GM18520 (cell line): ENCODE results near the gene AQR.

Experiments
- ATAC-seq: cut with Tn5 transposase; IDR thresholded peaks from one replicate; pipeline ENCODE4 v1.9.1; 2021; ENCODE audit not compliant: unreplicated experiment

AQR gene

DNA sequence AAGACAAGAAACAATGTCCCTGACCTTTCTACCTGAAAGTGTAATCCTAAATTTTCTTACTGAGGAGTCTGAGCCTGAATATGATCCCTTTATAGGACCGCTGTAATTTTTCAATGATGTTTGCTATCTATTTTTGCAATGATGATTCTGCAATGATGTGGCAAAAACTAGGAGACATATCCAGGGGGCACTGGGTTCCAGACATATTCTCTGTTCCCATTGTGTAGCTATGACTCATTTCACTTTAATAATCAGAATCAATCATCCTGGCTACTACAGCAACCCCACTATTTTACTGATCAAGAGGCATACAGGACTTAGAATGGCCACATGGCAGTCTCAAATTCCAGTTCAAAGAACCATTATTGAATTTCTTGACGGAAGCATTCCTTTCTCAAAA lies 85.9 kb downstream of the AQR start:
- no peak for ATAC-seq

DNA sequence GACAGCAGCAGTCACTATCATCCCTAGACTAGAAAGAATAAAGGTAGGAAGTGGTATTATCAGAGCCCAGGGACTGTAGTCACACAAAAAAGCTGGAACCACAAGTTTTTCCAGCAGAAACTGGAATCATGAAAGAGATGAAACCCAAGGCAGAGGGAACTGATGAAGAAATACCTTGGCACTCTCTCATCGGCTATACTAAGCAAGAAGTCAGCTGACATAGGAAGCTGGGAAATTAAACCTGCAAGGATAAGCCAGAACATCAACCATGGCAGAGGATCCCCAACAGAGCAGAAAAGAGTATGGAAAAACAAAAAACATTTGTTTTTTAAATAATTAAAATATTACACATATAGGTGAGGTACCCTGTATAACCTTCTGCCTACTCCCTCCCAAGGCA lies 86.5 kb downstream of the AQR start:
- ATAC-seq = no peak

DNA sequence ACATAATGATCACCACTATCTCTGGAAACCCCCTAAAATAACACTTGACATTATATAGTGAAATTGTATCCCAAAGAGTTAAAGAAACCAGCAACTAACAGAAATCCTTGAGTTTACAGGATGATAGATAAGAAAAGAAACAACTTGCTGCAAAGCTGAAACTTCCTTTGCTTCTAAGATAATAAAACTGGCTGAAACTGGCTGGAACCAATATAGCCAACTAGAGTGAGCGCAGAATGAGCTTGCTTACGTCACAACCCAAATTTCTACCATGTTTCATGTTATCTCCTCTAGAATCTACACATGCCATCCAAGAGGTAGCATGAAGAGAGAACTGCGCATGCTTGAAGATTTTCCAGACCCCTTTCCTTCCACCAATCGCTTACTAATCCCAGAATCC lies 90.4 kb downstream of the AQR start:
- ATAC-seq = no peak

DNA sequence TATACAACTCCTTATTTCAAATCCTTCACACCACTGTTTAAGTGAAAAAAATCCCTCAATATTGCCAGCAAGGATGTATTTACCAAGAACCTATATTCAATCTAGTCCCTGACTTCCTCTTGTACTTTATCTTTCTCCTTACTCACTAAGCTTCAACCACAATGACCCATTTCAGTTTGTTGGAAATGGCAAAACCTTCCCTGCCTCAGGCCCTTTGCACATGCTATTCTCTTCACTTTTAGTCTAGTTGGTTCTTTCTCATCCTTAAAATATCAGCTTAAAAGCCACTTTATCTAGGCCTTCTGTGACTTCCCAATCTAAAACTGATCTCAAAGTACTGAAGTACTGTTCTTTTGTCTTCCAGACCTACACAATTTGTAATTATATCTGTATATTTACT lies 92.9 kb downstream of the AQR start:
- ATAC-seq = no peak

DNA sequence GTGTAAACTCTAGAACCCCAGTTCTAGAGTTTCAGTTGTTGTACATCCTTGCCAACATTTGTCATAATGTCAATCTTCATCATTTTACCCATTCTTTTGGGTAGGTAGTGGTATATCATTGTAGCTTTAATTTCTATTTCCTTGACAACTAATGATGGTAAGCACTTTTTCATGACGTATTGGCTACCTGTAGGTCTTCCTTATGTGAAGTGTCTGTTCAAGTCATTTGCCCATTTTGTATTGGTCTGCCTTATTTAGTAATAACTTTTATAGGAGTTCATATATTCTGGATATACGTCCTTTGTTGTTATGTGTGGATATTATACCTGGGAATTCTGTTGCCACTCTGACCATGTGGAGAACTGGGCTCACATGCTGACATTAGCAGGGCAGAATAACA lies 100.4 kb downstream of the AQR start:
- no peak for ATAC-seq

DNA sequence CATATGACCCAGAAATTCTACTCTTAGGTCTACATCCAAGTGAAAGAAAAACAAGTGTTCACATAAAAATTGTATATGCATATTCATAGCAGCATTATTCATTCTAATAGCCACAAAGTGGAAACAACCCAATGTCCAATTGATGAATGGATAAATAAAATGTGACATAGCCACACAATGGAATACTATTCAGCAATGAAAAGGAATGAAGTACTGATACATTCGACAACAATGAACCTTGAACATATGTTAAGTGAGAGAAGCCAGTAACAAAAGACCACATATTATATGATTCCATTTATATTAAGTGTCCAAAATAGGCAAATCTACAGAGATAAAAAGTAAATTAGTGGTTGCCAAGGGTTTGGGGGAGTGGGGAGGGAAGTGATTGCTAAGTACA lies 104.0 kb downstream of the AQR start:
- ATAC-seq = no peak

DNA sequence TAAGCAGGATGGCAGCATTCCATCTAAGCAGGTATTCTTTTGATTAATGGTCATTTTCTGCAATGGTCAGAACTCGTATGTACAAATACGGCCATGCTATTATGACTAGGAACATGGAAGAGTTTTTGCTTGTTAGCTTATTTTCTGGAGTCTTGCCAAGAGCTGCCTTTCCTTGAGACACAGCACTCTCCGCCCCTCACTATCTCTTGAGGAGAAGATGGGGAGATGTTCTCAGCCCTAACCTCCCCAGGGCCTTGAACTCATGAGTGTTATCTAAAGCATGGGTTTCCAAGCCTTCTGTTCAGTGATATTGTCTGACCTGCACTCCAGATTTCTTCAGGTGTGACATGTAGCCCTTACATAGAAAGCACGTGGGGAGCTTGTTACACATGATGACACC lies 108.3 kb downstream of the AQR start:
- ATAC-seq = no peak

DNA sequence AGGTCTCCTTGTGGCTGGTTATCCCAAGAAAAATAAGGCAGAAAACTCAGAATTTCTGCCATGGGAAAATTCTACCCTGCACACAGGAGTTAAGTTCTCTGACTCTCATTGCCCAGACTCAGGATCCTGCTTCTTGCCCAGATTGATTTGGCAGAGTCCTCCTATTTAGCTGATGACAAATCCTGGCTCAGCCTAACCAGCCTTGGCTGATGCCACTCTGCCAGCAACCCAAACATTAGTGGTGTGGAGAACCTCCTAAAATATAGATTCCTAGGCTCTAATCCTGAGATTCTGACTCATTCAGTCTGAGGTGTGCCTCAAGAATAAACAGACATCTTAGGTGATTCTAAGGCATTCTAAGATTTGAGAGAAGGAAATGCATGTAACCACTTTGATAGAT lies 113.6 kb downstream of the AQR start:
- no peak for ATAC-seq

DNA sequence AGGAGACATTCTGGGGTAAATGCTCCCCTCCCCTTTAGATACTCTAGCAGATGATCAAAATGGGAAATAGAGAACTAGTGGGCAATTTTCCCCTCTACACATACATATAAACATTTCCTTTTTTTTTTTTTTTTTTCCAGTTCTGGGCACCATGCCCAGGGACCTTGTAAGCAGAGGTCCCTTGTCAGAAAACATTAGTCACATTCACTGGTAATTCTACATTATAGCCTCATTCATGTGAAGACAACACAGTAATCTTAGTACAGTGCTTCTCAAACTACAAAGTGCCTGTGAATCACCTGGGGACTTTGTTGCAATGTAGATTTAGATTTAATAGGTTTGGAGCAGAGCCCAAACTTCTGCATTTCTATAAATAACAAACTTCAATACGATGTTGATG lies 114.1 kb downstream of the AQR start:
- ATAC-seq = no peak

DNA sequence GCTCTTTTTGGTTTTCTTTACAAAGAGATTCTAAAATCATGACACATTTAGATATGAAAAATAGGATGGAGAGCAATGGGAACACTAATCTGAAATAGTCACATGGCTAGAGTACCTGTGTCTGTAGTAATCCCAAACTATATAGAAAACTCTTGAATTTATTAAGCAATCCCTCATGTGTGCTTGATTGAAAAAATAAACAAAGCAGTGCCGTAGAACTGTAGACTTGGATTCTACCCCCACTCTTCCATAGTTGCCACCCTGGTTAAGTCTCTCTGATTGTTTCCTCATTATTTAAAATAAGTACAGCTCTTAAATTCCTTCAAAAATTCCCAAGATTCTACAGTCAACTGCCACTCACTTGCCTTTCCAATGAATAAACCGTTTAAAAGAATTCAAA lies 115.3 kb downstream of the AQR start:
- no peak for ATAC-seq

DNA sequence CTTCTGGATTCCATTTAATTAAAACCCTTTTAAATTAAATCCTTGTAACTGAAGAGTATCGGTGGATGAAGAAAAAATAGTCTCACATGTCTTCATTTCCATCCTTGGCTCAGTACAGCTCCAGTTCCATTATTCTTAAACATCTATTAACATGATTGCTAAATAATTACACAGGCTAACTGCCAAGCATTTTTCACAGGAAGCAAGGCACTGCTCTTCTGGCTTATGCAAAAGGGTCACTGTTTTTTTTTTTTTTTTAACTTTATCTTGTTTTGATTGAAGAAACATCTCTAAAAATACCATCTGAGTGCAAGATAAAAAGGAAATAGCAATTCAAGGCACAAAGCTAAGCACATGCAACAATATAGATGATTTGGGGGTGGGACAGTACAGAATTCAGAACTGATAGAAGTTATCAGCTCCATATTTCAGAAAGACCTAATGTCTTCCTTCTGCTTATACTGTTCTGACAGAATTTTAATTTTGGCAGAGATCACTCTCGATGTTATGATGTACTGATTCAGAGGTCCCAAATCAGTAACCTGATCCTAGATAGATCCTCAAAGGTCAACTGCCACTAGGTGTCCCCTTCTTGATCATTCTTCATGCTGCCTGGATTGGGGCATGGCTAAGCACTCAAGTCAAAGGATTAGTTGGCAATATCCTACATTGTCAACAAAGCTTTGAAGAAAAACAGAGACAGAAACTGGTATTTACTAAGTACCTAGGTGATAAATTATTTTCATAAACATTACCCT lies 116.4 kb downstream of the AQR start:
- no peak for ATAC-seq

DNA sequence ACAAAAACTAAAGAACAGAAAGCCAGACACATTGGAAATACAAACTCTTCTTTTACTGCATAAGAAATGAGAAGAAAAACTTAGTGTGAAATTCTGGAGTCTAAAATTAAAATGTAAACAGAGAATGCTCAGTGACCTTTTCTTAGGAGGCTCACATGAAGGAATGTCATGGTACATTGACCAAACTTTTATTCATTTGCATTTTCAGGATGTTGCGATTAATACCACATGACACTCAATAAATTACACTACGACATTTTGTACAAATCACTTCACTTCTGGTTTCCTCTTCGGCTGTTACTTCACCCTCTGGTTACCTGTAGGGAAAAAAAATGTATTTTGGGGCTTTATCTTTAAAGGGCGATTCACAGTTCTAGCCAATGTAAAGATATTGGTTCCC lies 117.8 kb downstream of the AQR start:
- ATAC-seq = no peak

DNA sequence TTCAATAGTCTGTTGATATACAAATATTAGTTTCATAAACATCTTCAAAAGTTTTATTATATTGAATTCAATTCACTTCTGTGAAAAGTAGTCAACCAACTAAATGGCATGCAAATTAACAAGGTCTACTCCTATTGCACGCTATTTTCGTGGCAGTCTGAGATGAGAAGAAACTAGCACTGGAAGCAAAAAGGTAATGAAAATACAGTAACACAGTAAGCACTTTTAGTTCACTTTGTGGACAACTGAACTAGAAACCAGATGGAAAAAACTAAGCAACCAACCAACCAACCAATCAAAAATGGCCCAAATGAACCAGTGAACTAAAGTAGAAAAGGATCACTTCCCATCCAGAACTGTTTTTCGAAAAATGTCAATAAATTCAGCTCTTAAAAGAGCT lies 118.5 kb downstream of the AQR start:
- ATAC-seq = no peak

DNA sequence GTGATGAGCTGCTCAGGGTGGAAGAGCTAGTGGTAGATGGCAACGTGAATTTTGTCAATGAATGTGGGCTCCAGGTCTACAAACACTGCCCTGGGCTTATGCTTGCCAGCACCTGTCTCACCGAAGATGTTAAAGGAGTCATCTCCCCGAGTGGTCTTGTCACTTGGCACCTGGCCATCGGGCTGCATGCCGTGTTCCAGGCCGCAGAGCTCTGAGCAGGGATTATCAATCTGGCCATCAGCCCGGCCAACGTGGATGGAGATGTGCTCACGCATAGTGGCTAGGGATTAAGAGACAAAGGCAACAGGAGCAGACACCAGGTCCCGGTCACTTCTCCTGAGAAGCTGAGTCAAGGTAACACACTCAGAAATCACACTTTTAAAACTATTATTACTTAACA lies 119.4 kb downstream of the AQR start:
- no peak for ATAC-seq

DNA sequence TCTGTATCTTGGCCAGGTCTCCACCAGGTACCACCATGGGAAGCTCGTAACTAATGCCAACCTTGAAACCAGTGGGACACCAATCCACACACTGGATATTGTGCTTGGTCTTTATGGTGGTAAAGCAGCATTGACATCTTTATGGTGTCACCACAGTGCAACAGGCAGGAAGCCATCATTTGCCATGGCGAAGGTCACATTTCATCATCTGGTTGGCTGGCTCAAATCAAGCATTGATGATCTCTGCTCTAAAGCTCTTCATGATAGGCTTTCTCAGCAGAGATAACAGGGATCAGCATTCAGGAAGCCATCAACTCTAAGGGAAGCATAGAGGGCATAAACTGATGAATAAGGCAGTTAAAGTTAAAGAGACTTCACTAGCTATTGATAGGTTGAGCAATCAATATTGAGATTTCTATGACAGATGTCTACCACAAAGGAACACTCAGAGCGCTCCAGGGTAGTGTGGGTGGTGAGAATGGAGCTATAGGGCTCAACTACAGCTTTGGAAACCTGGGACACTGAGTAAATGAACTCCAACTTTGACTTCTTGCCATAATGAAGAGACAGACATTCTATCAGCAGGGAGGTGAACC lies 120.1 kb downstream of the AQR start:
- ATAC-seq = no peak

DNA sequence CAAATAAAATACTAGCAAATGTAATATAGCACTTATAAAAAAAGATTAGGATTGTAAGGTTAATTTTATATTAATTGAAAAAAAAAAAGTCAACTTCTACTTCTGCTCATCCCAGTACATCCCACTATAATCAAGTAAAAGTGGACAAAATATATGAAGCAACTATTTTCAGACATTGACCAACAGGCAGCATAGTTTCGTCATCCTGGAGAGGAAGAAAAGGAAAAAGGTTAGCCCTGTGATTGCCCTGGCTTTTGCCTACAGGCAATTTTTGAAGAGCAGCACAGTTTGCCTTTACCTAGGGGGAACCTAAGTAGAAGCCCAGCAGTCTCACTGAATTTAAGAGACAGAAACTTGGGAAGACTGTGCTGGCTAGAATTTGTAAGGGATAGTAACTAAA lies 121.9 kb downstream of the AQR start:
- ATAC-seq = no peak

DNA sequence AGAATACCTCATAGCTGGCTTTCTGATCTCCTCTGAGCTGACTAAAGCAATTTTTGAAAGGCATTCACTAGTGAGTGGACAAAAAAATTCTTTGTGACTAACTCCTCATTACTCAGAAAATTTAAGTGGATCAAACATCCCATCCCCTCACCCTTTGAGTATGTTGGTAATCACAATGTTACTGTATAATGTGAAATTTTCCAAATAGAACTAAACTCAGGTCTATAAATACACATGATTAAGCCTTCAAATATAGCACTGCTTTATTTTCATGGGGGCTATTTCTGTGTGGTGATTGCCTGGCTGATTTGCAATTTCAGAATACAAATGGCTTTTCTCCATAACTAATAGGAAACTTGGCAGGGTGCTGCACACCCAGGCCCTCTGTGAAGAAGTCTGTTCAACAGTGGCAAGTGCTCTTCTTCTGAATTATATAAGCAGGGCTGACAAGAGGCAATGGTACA lies 128.2 kb downstream of the AQR start:
- no peak for ATAC-seq

DNA sequence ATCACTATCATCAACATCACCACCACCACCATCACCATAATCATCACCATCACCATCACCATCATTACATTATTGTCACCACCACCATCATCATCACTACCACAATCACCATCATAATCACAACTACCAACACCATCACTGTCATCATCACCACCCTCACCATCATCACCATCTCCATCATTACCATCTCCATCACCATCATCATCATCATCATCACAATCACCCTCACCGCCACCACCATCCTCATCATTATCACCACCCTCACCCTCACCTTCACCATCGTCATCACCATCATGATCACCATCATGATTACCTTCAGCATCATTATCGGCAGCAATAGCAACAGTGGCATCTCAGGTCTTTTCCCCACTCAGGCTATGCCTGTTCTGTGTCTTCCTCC lies 131.3 kb downstream of the AQR start:
- no peak for ATAC-seq

DNA sequence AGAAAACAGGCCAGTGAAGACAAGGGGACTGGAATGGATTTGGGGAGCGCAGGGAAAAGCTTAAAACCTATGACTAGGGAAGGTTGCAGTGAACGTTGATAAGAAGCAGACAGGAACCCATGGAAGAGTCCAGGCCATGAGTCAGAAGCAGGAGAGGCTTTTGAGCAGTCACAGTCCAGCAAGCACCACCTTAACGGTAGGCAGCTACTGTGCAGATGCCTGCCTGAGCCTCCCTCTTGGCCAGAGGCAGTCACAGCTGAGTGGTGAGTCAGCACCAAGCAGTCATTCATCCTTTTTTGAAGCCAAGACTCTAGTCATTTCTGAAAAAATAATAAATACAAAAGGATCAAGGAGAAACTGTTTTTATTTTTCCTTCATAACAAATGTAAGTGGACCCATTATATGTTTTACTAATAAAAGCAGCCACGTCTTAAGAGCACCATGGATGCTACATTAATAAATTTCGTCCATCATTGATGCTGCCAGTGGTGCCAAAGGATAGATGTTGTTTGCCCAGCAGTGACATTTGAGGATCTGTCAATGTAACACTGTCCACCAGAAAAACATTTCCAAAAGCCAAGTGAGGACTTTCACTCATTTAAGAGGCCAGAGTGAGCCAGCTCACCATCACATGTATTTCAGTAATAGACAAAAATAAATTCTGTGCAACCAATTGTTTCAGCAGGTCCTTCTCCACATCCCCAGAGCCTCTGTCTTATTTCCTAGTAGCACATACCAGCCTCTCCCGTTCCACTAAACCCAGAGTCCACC lies 132.1 kb downstream of the AQR start:
- ATAC-seq = no peak

DNA sequence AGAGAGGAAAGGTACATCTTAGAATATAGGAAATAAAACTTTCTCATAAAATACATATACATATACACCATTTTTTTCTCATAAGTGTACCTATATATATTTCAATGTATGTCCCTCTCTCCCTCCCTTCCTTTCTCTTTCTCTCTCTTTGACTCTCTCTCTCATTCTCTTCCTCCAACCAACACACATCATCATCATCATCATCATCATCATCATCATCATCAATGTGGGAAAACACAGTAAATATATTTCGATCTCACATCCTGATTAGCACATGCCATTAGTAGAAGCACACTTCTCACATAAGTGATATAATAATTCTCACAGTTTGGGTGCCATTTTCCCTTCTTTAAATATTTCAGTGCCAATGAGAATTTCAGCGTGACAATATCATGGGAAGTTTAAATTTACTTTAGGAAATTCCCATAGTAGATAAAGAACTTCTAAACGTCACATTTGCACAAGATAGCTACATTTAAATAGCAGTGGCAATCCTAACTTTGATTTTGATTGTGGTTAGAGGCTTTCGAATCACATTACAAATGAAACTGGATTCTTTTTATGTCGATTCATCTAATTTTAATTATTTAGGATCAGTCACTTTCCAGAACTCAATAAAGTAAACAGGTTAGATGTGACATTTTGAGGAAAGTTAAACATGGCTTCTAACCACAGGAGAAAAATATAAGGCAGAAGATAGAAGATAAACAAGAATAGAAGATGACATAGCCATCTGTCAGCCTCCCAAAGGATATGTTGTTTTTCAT lies 141.2 kb downstream of the AQR start:
- no peak for ATAC-seq

DNA sequence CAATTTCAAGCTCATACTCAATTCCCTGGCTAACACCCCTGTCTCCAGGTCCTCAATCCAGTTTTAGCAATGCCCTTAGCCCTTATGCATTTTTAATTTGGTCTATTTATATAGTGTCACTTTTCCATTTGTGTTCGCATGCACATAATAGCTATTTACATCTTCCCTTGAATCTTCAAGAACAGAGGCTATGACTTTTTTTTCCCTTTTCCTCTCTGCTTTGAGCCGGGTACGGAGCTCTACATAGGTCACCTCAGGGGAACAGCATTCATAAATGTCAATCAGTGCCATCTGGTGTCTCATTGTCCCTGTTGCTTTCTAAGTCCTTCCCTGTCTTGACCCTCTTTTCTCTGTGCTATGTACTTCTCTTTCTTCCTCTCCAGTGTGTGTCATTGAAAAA lies 147.7 kb downstream of the AQR start:
- ATAC-seq = no peak

DNA sequence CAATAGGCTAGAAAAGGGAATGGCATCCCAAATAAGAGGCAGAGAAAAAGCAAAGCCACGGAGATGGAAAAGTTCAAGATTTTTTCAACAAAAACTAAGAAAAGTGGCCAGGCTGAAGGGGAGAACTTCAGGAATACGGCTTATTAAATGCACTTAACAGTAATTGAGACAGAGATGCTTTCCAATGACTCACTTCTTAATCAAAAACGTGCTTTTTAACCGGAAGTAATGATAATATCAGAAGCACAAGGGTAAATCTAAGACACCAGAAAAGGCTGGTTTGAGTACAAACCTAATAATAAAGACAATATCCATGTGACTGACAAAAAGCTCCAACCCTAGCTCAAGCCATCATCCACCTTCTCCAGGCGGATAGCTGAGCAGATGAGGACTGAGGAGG lies 149.4 kb downstream of the AQR start:
- ATAC-seq = no peak
